Fibroblast of villous mesenchyme (primary cell): ENCODE measurements around the gene BSN. TPM values are rescaled to one million over a fixed set of nuclear protein-coding genes. Genes with fewer than 3 reads are reported as not detected.

Experiments
- DNase-seq: peaks from one replicate; pipeline ENCODE4 v3.0.0-alpha.2; 2010; ENCODE audit warnings: low read depth
- H3K4me3 ChIP-seq: 2 replicates; pipeline ENCODE4 v1.5.1; 2011; ENCODE audit warnings: low read depth, mild to moderate bottlenecking, low read length
- CTCF ChIP-seq: IDR thresholded peaks from 2 replicates; pipeline ENCODE4 v1.5.1; 2012; ENCODE audit warnings: low read depth, mild to moderate bottlenecking, low read length; ENCODE audit not compliant: insufficient read depth
- total RNA-seq: library from RNA; depleted of rRNA; stranded (reverse); fragments of >200 nt; gene quantifications from 2 replicates; pipeline ENCODE4 v1.2.3, GENCODE V29; 2012

BSN gene
- total RNA-seq, 1 donor = under 0.01 TPM

GRCh38 chr3:49530231-49530630 is 24.0 kb upstream of the BSN start:
- H3K4me3 ChIP-seq = no peak overlapping the region
- TF ChIP-seq CTCF = no peak

GRCh38 chr3:49530701-49531100 is 23.6 kb upstream of the BSN start:
- no peak overlapping the region for H3K4me3 ChIP-seq
- TF ChIP-seq CTCF = no peak
- DNase-seq = no peak

More at GRCh38 chr3:49530231-49530630, 24.0 kb upstream of the BSN start:
- DNase-seq = no peak

GRCh38 chr3:49531218-49531617 is 23.1 kb upstream of the BSN start:
- no peak for TF ChIP-seq CTCF
- no peak overlapping the region for H3K4me3 ChIP-seq
- no peak for DNase-seq

GRCh38 chr3:49531715-49532114 is 22.6 kb upstream of the BSN start:
- no peak for TF ChIP-seq CTCF
- no peak for DNase-seq
- H3K4me3 ChIP-seq = no peak overlapping the region

GRCh38 chr3:49533031-49533430 is 21.2 kb upstream of the BSN start:
- DNase-seq = no peak
- no peak for TF ChIP-seq CTCF
- H3K4me3 ChIP-seq = no peak overlapping the region

GRCh38 chr3:49533786-49534519 is 20.3 kb upstream of the BSN start:
- no peak for DNase-seq
- TF ChIP-seq CTCF = no peak
- H3K4me3 ChIP-seq = no peak overlapping the region
